GM18870 (cell line): ENCODE measurements around the gene NRXN2.

ENCODE experiments used
- ATAC-seq: cut with Tn5 transposase; IDR thresholded peaks from one replicate; pipeline ENCODE4 v1.9.1; 2021; ENCODE audit warnings: moderate library complexity; ENCODE audit not compliant: unreplicated experiment

NRXN2 gene

GRCh38 chr11:64556721-64557250, 166.2 kb downstream of the NRXN2 start:
- ATAC-seq, result no peak
